ENCODE data around the gene PREX1.

The PREX1 gene

GRCh38 chr20:48596334-48596898, 231.4 kb downstream of the PREX1 start:
- no peak for ATAC-seq

GRCh38 chr20:48595495-48596333, 232.1 kb downstream of the PREX1 start:
- no peak for ATAC-seq
- TF ChIP-seq TOX (CRISPR knock-in tag; IDR thresholded peaks at IDR 0.05; ENCODE audit: borderline replicate concordance), result no peak
- no peak for TF ChIP-seq CREB5 (CRISPR knock-in tag; IDR thresholded peaks at IDR 0.05; ENCODE audit: low read depth)
- no peak for TF ChIP-seq ZFP30 (CRISPR knock-in tag; IDR thresholded peaks at IDR 0.05)
- TF ChIP-seq BACH2 (CRISPR knock-in tag; IDR thresholded peaks at IDR 0.05; ENCODE audit: borderline replicate concordance), result no peak

More at GRCh38 chr20:48596334-48596898, 231.4 kb downstream of the PREX1 start:
- TF ChIP-seq ZNF70 (CRISPR knock-in tag; IDR thresholded peaks at IDR 0.05) (no peak), ZNF565 (CRISPR knock-in tag; conservative IDR thresholded peaks at IDR 0.05; ENCODE audit: low read depth) (no peak), TCF4 (CRISPR knock-in tag; IDR thresholded peaks at IDR 0.05; ENCODE audit: borderline replicate concordance) (no peak), ISL1 (CRISPR knock-in tag; IDR thresholded peaks at IDR 0.05) (no peak), BACH2 (CRISPR knock-in tag; IDR thresholded peaks at IDR 0.05; ENCODE audit: borderline replicate concordance) (no peak), ESRRG (CRISPR knock-in tag; IDR thresholded peaks at IDR 0.05) (no peak), TOX (CRISPR knock-in tag; IDR thresholded peaks at IDR 0.05; ENCODE audit: borderline replicate concordance) (no peak), OSR1 (CRISPR knock-in tag; IDR thresholded peaks at IDR 0.05) (no peak), SNAI2 (CRISPR knock-in tag; IDR thresholded peaks at IDR 0.05) (no peak), ARNTL (CRISPR knock-in tag; IDR thresholded peaks at IDR 0.05; ENCODE audit: borderline replicate concordance, low read depth) (no peak), PATZ1 (CRISPR knock-in tag; IDR thresholded peaks at IDR 0.05; ENCODE audit: borderline replicate concordance) (no peak), TSHZ2 (CRISPR knock-in tag; IDR thresholded peaks at IDR 0.05) (no peak), CREB5 (CRISPR knock-in tag; IDR thresholded peaks at IDR 0.05; ENCODE audit: low read depth) (no peak), ZC3H10 (CRISPR knock-in tag; IDR thresholded peaks at IDR 0.05) (no peak), ZFP30 (CRISPR knock-in tag; IDR thresholded peaks at IDR 0.05) (no peak), CSDC2 (CRISPR knock-in tag; IDR thresholded peaks at IDR 0.05) (no peak), ZFP3 (CRISPR knock-in tag; IDR thresholded peaks at IDR 0.05) (no peak)

- ATAC-seq, result no peak
- TF ChIP-seq TSHZ2 (CRISPR knock-in tag; IDR thresholded peaks at IDR 0.05), result no peak
- TF ChIP-seq ZFP30 (CRISPR knock-in tag; IDR thresholded peaks at IDR 0.05), result no peak
- no peak for TF ChIP-seq POU6F1 (CRISPR knock-in tag; IDR thresholded peaks at IDR 0.05; ENCODE audit: borderline replicate concordance, low read depth)
- TF ChIP-seq ZC3H10 (CRISPR knock-in tag; IDR thresholded peaks at IDR 0.05), result no peak
- no peak for TF ChIP-seq ESRRG (CRISPR knock-in tag; IDR thresholded peaks at IDR 0.05)
- TF ChIP-seq SNAI2 (CRISPR knock-in tag; IDR thresholded peaks at IDR 0.05), result no peak
- TF ChIP-seq ZNF565 (CRISPR knock-in tag; conservative IDR thresholded peaks at IDR 0.05; ENCODE audit: low read depth), result no peak
These were observed 233.3 kb downstream of the PREX1 start for GRCh38 chr20:48594533-48594932.
